ENCODE results near the gene SNRPA. TPM values are rescaled to one million over a fixed set of nuclear protein-coding genes. Genes with fewer than 3 reads are reported as not detected.

The SNRPA gene
- total RNA-seq, 1 experiment from 2014 or later: 225 TPM

- H3K9ac ChIP-seq (ENCODE audit: extremely low read depth, insufficient read length, low read length): no peak overlapping the region
These were observed 8.1 kb upstream of the SNRPA start for GRCh38 chr19:40742886-40743285.

More at GRCh38 chr19:40742886-40743285, 8.1 kb upstream of the SNRPA start:
- H3K18ac ChIP-seq (ENCODE audit: insufficient read length, low read depth, low read length): no peak overlapping the region
- H3K27me3 ChIP-seq (ENCODE audit: insufficient read depth, low read length): no peaks in the 10 kb centered on the region
- no peak overlapping the region for H3K14ac ChIP-seq (ENCODE audit: insufficient read depth, low read length)
- Mint-ChIP-seq H3K4me3 (no peak overlapping the region), H3K36me3 (ENCODE audit: insufficient read depth in 1 of 3, low read depth in 3 of 3) (peaks cover 3 to 16% (median 12%) of the 10 kb centered on the region in 3 experiments; a peak in 4 of 7 replicates), H3K27ac (no peak overlapping the region), H3K4me1 (peaks cover 11 to 15% of the 10 kb centered on the region in 2 experiments), H3K9me3 (no peaks in the 10 kb centered on the region), H3K27me3 (ENCODE audit: low read depth) (no peaks in the 10 kb centered on the region)
- no CpG with 5 or more reads among the region's 12 CpGs for WGBS (ENCODE audit: extremely low coverage, insufficient read length, low lambda C conversion rate)
- H4K5ac ChIP-seq (ENCODE audit: insufficient read length, low read depth, low read length): no peak overlapping the region
- H2AK5ac ChIP-seq (ENCODE audit: insufficient read length, low read length): no peak overlapping the region
- H3K27ac ChIP-seq (ENCODE audit: insufficient read length, low read depth, low read length): no peak overlapping the region
- no peak overlapping the region for H4K8ac ChIP-seq (replicated peaks; ENCODE audit: insufficient read length, low read depth, low read length)
- no peak overlapping the region for H2BK20ac ChIP-seq (ENCODE audit: low read depth, low read length, poor library complexity, severe bottlenecking)
- no peak overlapping the region for H2BK15ac ChIP-seq (ENCODE audit: low read depth, low read length)
- no peak overlapping the region for H3K4me2 ChIP-seq (ENCODE audit: insufficient read depth, insufficient read length, low read length)
- no peak overlapping the region for H3K23ac ChIP-seq (ENCODE audit: insufficient read length, low read depth, low read length)
- H2BK5ac ChIP-seq (ENCODE audit: insufficient read length, low read length): no peak overlapping the region
- no peak overlapping the region for H2BK12ac ChIP-seq (ENCODE audit: insufficient read length, low read depth, low read length)
- no peak overlapping the region for H2AFZ ChIP-seq (ENCODE audit: low read length)
- H3K79me1 ChIP-seq (ENCODE audit: insufficient read depth, low read depth, low read length, poor library complexity, severe bottlenecking): no peaks in the 10 kb centered on the region
- H3K9me3 ChIP-seq (ENCODE audit: control insufficient read depth, low read depth, low read length): no peaks in the 10 kb centered on the region
- H4K91ac ChIP-seq (ENCODE audit: insufficient read length, low read depth, low read length): no peak overlapping the region
- H3K23me2 ChIP-seq (ENCODE audit: insufficient read length, low read depth, low read length, poor library complexity, severe bottlenecking): no peaks in the 10 kb centered on the region
- H2BK120ac ChIP-seq (ENCODE audit: low read depth, low read length, poor library complexity, severe bottlenecking): no peak overlapping the region
- H4K20me1 ChIP-seq (ENCODE audit: control insufficient read depth, insufficient read depth, insufficient read length): no peaks in the 10 kb centered on the region
- no peaks in the 10 kb centered on the region for H3K79me2 ChIP-seq (ENCODE audit: insufficient read depth, low read length)
- no peak overlapping the region for H3K56ac ChIP-seq (ENCODE audit: insufficient read length, low read depth, low read length)
- H3K4me1 ChIP-seq (ENCODE audit: insufficient read depth, low read length): 0 out of 2 replicates have a peak, but pooled peaks cover 4% of the 10 kb centered on the region
- DNase-seq: no peak
- TF ChIP-seq, protein P1, sequence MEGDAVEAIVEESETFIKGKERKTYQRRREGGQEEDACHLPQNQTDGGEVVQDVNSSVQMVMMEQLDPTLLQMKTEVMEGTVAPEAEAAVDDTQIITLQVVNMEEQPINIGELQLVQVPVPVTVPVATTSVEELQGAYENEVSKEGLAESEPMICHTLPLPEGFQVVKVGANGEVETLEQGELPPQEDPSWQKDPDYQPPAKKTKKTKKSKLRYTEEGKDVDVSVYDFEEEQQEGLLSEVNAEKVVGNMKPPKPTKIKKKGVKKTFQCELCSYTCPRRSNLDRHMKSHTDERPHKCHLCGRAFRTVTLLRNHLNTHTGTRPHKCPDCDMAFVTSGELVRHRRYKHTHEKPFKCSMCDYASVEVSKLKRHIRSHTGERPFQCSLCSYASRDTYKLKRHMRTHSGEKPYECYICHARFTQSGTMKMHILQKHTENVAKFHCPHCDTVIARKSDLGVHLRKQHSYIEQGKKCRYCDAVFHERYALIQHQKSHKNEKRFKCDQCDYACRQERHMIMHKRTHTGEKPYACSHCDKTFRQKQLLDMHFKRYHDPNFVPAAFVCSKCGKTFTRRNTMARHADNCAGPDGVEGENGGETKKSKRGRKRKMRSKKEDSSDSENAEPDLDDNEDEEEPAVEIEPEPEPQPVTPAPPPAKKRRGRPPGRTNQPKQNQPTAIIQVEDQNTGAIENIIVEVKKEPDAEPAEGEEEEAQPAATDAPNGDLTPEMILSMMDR (conservative IDR thresholded peaks at IDR 0.05): no peak
- no peak overlapping the region for H3T11ph ChIP-seq (ENCODE audit: low read length)
- H3K4ac ChIP-seq (ENCODE audit: low read depth, low read length): no peak overlapping the region
